Adrenal gland (tissue), 19 donors: ENCODE data around the gene ZNF528. TPM values are rescaled to one million over a fixed set of nuclear protein-coding genes. Genes with fewer than 3 reads are reported as not detected.

ENCODE experiments used
- DNase-seq, 7 donors: peaks; one replicate each; pipeline ENCODE4 v3.0.0-alpha.2; 2019 to 2020
- H3K27ac ChIP-seq, 5 donors: fragments of 200-600 bp; sonication (generic) in 4 of 5; 1 replicate in 3 of 5; 2 replicates in 2 of 5; pipeline versions ENCODE4 v1.5.1 to v1.8.0; 2016 to 2020; ENCODE audit warnings: mild to moderate bottlenecking in 1 of 5
- H3K27me3 ChIP-seq: fragments of 200-600 bp; 2 replicates; pipeline ENCODE4 v1.8.0; 2021
- H3K36me3 ChIP-seq, 2 donors: fragments of 200-600 bp; replicated peaks in 1 of 2; 1 replicate in 1 of 2; 2 replicates in 1 of 2; pipeline versions ENCODE4 v1.5.1 to v1.8.0; 2018 to 2022
- H3K4me1 ChIP-seq, 2 donors: fragments of 200-600 bp; replicated peaks in 1 of 2; 1 replicate in 1 of 2; 2 replicates in 1 of 2; pipeline versions ENCODE4 v1.5.1 to v1.8.0; 2018 to 2021
- H3K4me3 ChIP-seq, 4 donors: fragments of 200-600 bp; sonication (generic) in 3 of 4; one replicate each; pipeline ENCODE4 v1.5.1; 2016 to 2018
- H3K9me3 ChIP-seq, 3 donors: fragments of 200-600 bp; sonication (generic) in 1 of 3; replicated peaks in 1 of 3; 1 replicate in 2 of 3; 2 replicates in 1 of 3; pipeline versions ENCODE4 v1.5.1 to v1.8.0; 2016 to 2021
- CTCF ChIP-seq, 6 experiments: fragments of 450-650 bp in 4 of 6; fragments of 200-600 bp in 2 of 6; sonication (generic) in 1 of 6; IDR thresholded peaks; 1 replicate in 5 of 6; 2 replicates in 1 of 6; pipeline versions ENCODE4 v1.5.1 to v1.8.0; 2016 to 2021; ENCODE audit warnings: antibody characterized with exemption in 6 of 6, mild to moderate bottlenecking in 2 of 6, moderate library complexity in 1 of 6
- POLR2A ChIP-seq, 2 donors: fragments of 450-650 bp; IDR thresholded peaks; one replicate each; pipeline ENCODE4 v1.6.1; 2017; ENCODE audit warnings: antibody characterized with exemption in 2 of 2, mild to moderate bottlenecking in 2 of 2, moderate library complexity in 1 of 2
- WGBS, 4 donors: extraction: QIAGEN DNeasy Blood & Tissue Kit in 2 of 4; methylation state at CpG; one replicate each; pipeline versions ENCODE4 v1.1.5 to v1.1.7; 2013 to 2017; 5-methylcytosine and 5-hydroxymethylcytosine counted together
- intact Hi-C, 2 donors: fragments of 100-400 bp; cut with DNase I; formaldehyde crosslinking; loops; one replicate each; pipeline versions ENCODE4 v1.14.1 to v1.15.0; 2022 to 2023
- long read RNA-seq, 10 donors: library from polyadenylated mRNA in 3 of 10; unstranded in 2 of 10; stranded (forward) in 1 of 10; transcript quantifications; one replicate each; pipeline ENCODE4 v2.0.0 and lab custom pipeline, GENCODE V29; 2021 to 2026
- polyA plus RNA-seq, 3 donors: library from polyadenylated mRNA; stranded (reverse); fragments of 200-250 nt in 2 of 3; fragments of 350-450 nt in 1 of 3; fragmentation: Illumina TruSeq in 1 of 3; extraction: RNeasy Lipid Tissue Mini Kit (QIAGEN cat#74804) in 1 of 3; gene quantifications; one replicate each; pipeline ENCODE4 v1.2.3, GENCODE V29; 2013 to 2014
- total RNA-seq, 9 donors: library from RNA; depleted of rRNA in 4 of 9; stranded (reverse); fragments of >200 nt in 4 of 9; fragments of 120-200 nt in 1 of 9; fragmentation: NEBNext Ultra II Directional in 1 of 9; extraction: Animal tissue kit (Norgen Biotek cat#: 25700) in 1 of 9; gene quantifications; one replicate each; pipeline versions ENCODE4 v1.1.0 to v1.2.4, GENCODE V29; 2013 to 2023
- donor health status: healthy with polysubstance abuse.
- donor health status: Bipolar disorder and iron deficiency.
- donor health status: DM: yes; HTN: yes; CAD: no.
- donor health status: DM: no; HTN: no; CAD: no.
- donor health status: DM: no; HTN: no; CAD: no.
- donor health status: DM: yes; HTN: yes; CAD: no.

ZNF528 gene
- total RNA-seq (10 to 100 TPM in 8 of 9 donors, 1 to 10 TPM in 1; 7.6 to 48.5 (median 23.6) TPM), polyA plus RNA-seq (10 to 100 TPM in 2 of 3 donors, 1 to 10 TPM in 1; 10.0 to 29.8 (median 22.4) TPM)
- long read RNA-seq, donor 1, full-length matches to known transcripts, result 10 of 10 reads
- long read RNA-seq, donor 1, partial matches to known transcripts, result 0 of 10 reads
- long read RNA-seq, donor 1, other reads (novel, unspliced or antisense), result 0 of 10 reads
- long read RNA-seq, donor 2, full-length matches to known transcripts, result 16 of 16 reads
- long read RNA-seq, donor 2, partial matches to known transcripts, result 0 of 16 reads
- long read RNA-seq, donor 2, other reads (novel, unspliced or antisense), result 0 of 16 reads
- long read RNA-seq, donor 3, full-length matches to known transcripts, result 3 of 3 reads
- long read RNA-seq, donor 3, partial matches to known transcripts, result 0 of 3 reads
- long read RNA-seq, donor 3, other reads (novel, unspliced or antisense), result 0 of 3 reads
- long read RNA-seq, donor 4, result 0 reads
- long read RNA-seq, donor 5, partial matches to known transcripts, result 2 of 15 reads
- long read RNA-seq, donor 5, other reads (novel, unspliced or antisense), result 9 of 15 reads
- long read RNA-seq, donor 6, partial matches to known transcripts, result 1 of 3 reads
- long read RNA-seq, donor 6, other reads (novel, unspliced or antisense), result 2 of 3 reads
- long read RNA-seq, donor 7, full-length matches to known transcripts, result 8 of 8 reads
- long read RNA-seq, donor 7, partial matches to known transcripts, result 0 of 8 reads
- long read RNA-seq, donor 7, other reads (novel, unspliced or antisense), result 0 of 8 reads
- long read RNA-seq, donor 8, full-length matches to known transcripts, result 10 of 10 reads
- long read RNA-seq, donor 8, partial matches to known transcripts, result 0 of 10 reads
- long read RNA-seq, donor 8, other reads (novel, unspliced or antisense), result 0 of 10 reads
- long read RNA-seq, donor 9, full-length matches to known transcripts, result 11 of 11 reads
- long read RNA-seq, donor 9, partial matches to known transcripts, result 0 of 11 reads
- long read RNA-seq, donor 9, other reads (novel, unspliced or antisense), result 0 of 11 reads
- long read RNA-seq, donor 10, full-length matches to known transcripts, result 8 of 8 reads
- long read RNA-seq, donor 10, partial matches to known transcripts, result 0 of 8 reads
- long read RNA-seq, donor 10, other reads (novel, unspliced or antisense), result 0 of 8 reads

DNA sequence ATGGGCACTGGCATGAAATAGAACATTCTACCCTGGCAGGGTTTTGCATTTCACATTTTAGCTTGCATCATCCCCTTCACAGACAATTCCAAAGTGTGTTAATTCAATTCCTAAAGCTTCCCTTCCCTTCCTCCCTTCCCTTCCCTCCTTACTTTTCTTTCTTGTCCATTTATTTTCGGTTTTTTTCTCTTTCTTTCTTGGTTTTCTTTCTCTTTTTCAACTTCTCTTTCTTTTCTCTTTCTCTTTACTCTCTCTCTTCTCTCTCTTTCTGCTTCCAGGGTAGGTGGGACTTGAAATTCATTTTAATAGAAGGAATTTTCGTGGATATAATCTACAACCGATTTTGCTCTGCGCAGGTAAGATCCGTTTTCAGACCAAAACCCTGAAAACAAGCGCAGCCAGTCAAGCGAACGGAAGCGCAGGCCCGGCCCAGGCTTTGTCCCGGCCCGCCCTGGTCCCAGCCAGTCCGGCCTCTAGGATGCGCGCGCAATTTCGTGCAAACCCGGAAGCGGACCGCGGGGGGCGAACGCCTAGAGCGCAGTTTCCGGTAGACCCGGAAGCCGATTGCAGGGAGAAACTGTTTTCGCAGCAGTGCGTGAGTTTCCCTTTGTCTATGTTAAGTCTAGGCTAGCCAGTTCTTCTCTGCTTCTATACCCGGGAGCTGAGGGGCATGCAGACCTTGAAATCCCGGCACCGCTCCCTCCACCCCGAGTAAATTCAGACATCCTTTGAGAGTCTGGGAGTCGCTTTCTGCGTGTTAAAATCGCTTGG is at the start of gene ZNF528:
TSS of gene ZNF528 (plus strand) at position 540 of the 771 bp plus-strand sequence. CDS start 4,165 bp downstream, outside the sequence.
- Histone ChIP-seq H3K4me1 (peaks cover 10 to 15% of the 10 kb centered on the region in 2 donors), H3K4me3 (peak within 1 kb of the TSS; percentile 26 to 84 (median 68)), H3K36me3 (peaks cover 0 to 10% of the 10 kb centered on the region in 2 donors), H3K27me3 (no peaks in the 10 kb centered on the region), H3K9me3 (peaks cover 0 to 4% (median 0%) of the 10 kb centered on the region in 3 donors), H3K27ac (peak within 1 kb of the TSS in 4 of 5 donors; percentile 22 to 83 (median 58))
- intact Hi-C loops, result no loop called here
- 0 to 1% (median 1%) methylated on average over 18 to 36 of the region's 36 CpGs for WGBS, 4 donors
- TF ChIP-seq POLR2A (IDR thresholded peaks at IDR 0.05) (peak; percentile 29 to 67), CTCF (IDR thresholded peaks at IDR 0.05) (no peak)
- DNase-seq, result peak; percentile 95 to 98 (median 97)

DNA sequence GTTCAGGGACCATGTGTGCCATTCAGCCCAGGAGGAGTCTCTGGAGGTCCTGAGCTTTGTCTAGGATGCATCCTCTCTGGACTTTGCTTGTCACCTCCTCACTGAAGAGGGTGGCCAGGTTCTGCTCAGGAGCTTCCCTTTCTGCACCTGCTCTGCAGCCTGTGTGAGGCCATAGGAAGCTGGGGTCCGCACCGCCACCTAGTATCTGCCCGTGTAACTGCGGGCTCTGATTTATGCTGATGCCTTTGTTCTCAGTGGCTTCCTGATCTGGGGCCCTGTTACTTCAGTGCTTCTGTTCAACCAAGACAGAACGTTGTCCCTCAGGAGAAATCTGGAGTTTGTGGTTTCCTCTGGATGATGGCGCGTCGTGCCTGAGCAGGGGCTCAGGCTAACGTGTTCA is 46.1 kb upstream of the ZNF528 start:
- no peak for TF ChIP-seq POLR2A (IDR thresholded peaks at IDR 0.05)
- TF ChIP-seq CTCF (IDR thresholded peaks at IDR 0.05), result no peak
- intact Hi-C loops, result no loop called here

GRCh38 chr19:52366414-52366824 is 31.2 kb upstream of the ZNF528 start:
- 95 to 97% (median 96%) methylated on average over 8 of the region's 8 CpGs for WGBS, 4 donors
- Histone ChIP-seq H3K4me3 (no peak overlapping the region), H3K36me3 (peaks cover 0 to 6% of the 10 kb centered on the region in 2 donors), H3K27me3 (no peaks in the 10 kb centered on the region), H3K27ac (no peak overlapping the region), H3K9me3 (peaks cover 0 to 45% (median 14%) of the 10 kb centered on the region in 3 donors), H3K4me1 (peaks cover 5% of the 10 kb centered on the region in 2 donors)
- TF ChIP-seq POLR2A (IDR thresholded peaks at IDR 0.05), result no peak
- DNase-seq, result no peak
- intact Hi-C loops, result no loop called here

More for the DNA sequence above, 46.1 kb upstream of the ZNF528 start:
- Histone ChIP-seq H3K9me3 (no peaks in the 10 kb centered on the region), H3K27ac (no peak overlapping the region), H3K36me3 (peaks cover 0 to 40% of the 10 kb centered on the region in 2 donors), H3K27me3 (no peaks in the 10 kb centered on the region), H3K4me1 (no peaks in the 10 kb centered on the region), H3K4me3 (no peak overlapping the region)
- 79 to 89% (median 84%) methylated on average over 7 to 9 of the region's 9 CpGs for WGBS, 4 donors
- no peak for DNase-seq
